ENCODE results near the gene SETD3. TPM values are rescaled to one million over a fixed set of nuclear protein-coding genes. Genes with fewer than 3 reads are reported as not detected.

SETD3 gene
- total RNA-seq, 1 experiment from 2014 or later = 51.5 TPM

- intact Hi-C loops (cut with micrococcal nuclease; ENCODE audit: unreplicated experiment) = no loop called here
- no peaks in the 10 kb centered on the region for H3K36me3 Mint-ChIP-seq (ENCODE audit: insufficient read depth, unreplicated experiment)
- H3K27me3 Mint-ChIP-seq (ENCODE audit: unreplicated experiment) = no peaks in the 10 kb centered on the region
- CTCF ChIA-PET = no interaction called here
- peaks cover 15% of the 10 kb centered on the region for H3K4me1 Mint-ChIP-seq (ENCODE audit: low read depth, unreplicated experiment)
- BruUV-seq (replicated peaks) = no TSS peak
- H3K27ac Mint-ChIP-seq (ENCODE audit: unreplicated experiment) = no peak overlapping the region
- TF ChIP-seq, protein P1, sequence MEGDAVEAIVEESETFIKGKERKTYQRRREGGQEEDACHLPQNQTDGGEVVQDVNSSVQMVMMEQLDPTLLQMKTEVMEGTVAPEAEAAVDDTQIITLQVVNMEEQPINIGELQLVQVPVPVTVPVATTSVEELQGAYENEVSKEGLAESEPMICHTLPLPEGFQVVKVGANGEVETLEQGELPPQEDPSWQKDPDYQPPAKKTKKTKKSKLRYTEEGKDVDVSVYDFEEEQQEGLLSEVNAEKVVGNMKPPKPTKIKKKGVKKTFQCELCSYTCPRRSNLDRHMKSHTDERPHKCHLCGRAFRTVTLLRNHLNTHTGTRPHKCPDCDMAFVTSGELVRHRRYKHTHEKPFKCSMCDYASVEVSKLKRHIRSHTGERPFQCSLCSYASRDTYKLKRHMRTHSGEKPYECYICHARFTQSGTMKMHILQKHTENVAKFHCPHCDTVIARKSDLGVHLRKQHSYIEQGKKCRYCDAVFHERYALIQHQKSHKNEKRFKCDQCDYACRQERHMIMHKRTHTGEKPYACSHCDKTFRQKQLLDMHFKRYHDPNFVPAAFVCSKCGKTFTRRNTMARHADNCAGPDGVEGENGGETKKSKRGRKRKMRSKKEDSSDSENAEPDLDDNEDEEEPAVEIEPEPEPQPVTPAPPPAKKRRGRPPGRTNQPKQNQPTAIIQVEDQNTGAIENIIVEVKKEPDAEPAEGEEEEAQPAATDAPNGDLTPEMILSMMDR (IDR thresholded peaks at IDR 0.05; ENCODE audit: unreplicated experiment) = no peak
- no peak overlapping the region for H3K4me3 Mint-ChIP-seq (ENCODE audit: low read depth, unreplicated experiment)
- DNase-seq = no peak
- H3K9me3 Mint-ChIP-seq (ENCODE audit: low read depth, unreplicated experiment) = no peaks in the 10 kb centered on the region
These were observed 11.6 kb downstream of the SETD3 start for GRCh38 chr14:99468836-99469592.

DNA sequence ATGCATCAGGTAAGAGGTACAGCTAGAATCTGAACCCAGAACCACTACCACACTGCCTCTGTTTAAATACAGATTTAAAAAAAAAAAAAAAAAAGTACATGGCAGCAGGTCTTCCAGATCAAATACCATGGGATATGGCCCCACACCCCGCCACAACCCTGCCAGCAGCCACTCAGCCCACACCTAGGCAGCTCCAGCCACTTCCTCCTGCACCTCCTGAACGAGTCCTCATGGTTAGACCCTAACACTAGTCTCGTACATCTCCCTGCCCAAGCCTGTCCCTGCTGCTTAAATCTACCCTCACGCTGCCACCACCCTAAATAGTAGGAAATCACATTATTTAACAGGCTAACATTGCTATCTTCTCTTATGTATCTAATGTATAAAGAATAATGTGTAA lies 12.6 kb downstream of the SETD3 start:
- BruUV-seq (replicated peaks) = no TSS peak
- Mint-ChIP-seq H3K27ac (ENCODE audit: unreplicated experiment) (no peak overlapping the region), H3K4me1 (ENCODE audit: low read depth, unreplicated experiment) (peaks cover 15% of the 10 kb centered on the region), H3K27me3 (ENCODE audit: unreplicated experiment) (no peaks in the 10 kb centered on the region), H3K9me3 (ENCODE audit: low read depth, unreplicated experiment) (no peaks in the 10 kb centered on the region), H3K36me3 (ENCODE audit: insufficient read depth, unreplicated experiment) (no peaks in the 10 kb centered on the region), H3K4me3 (ENCODE audit: low read depth, unreplicated experiment) (no peak overlapping the region)
- TF ChIP-seq, protein P1 (IDR thresholded peaks at IDR 0.05; ENCODE audit: unreplicated experiment) = no peak
- intact Hi-C loops (cut with micrococcal nuclease; ENCODE audit: unreplicated experiment) = no loop called here
- DNase-seq = no peak
- CTCF ChIA-PET = no interaction called here

DNA sequence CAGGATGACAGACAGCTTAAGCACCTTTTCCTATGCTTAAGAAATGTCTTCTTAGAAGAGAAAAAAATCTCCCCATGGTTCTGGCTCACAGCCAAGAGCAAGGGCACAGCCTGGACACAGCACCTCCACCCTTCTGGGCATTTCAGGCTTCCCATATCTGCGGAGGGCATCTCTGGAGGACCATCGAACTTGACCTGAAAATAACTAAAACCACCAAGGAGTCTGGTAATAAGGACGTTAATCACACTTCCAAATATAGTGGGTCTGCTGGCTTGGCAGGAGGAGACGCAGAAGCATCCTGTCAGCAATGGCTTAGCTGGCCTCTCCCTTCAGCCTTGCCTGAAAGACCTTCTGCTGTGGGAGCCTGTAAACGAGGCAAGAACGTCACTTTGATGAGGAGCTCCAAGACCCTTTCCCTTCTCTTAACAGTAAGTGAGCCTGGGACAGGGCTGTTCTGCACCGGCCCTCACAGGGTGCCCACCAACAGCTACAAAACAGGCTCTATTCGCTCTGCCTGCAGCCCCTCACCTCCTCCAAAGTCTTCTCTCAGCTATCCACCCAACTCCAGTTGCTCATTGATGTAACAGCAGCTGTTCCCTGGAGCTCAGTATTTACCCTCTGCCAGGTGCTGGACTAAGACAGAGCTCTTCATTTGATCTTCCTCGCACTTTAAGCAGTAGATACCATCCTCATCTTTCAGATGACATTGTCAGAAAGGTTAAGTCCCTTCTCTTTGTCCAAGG lies 13.2 kb downstream of the SETD3 start:
- CTCF ChIA-PET = no interaction called here
- Mint-ChIP-seq H3K4me1 (ENCODE audit: low read depth, unreplicated experiment) (peaks cover 16% of the 10 kb centered on the region), H3K4me3 (ENCODE audit: low read depth, unreplicated experiment) (no peak overlapping the region), H3K9me3 (ENCODE audit: low read depth, unreplicated experiment) (no peaks in the 10 kb centered on the region), H3K27me3 (ENCODE audit: unreplicated experiment) (no peaks in the 10 kb centered on the region), H3K36me3 (ENCODE audit: insufficient read depth, unreplicated experiment) (no peaks in the 10 kb centered on the region), H3K27ac (ENCODE audit: unreplicated experiment) (no peak overlapping the region)
- TF ChIP-seq, protein P1 (IDR thresholded peaks at IDR 0.05; ENCODE audit: unreplicated experiment) = no peak
- no TSS peak for BruUV-seq (replicated peaks)
- intact Hi-C loops (cut with micrococcal nuclease; ENCODE audit: unreplicated experiment) = no loop called here
- DNase-seq = no peak

DNA sequence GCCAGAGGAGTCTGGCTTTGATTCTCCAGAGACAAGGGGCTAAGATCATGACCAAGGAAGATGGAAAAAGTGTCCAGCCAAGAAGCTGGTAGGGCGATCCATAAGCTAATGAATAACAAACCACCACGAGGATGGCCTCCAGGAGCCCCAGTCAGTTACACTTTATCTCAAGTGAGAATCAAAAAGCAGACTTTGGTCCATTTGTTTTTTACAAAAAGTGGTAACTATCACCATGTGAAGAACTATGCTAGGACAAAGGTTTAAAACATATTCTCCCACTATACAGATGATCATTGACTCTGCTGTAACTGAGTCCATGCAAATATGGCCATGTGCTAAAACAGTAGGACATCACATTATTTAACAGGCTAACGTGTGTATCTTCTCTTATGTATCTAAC lies 13.9 kb downstream of the SETD3 start:
- TF ChIP-seq, protein P1 (IDR thresholded peaks at IDR 0.05; ENCODE audit: unreplicated experiment) = no peak
- intact Hi-C loops (cut with micrococcal nuclease; ENCODE audit: unreplicated experiment) = no loop called here
- CTCF ChIA-PET = no interaction called here
- BruUV-seq (replicated peaks) = no TSS peak
- H3K27me3 Mint-ChIP-seq (ENCODE audit: unreplicated experiment) = no peaks in the 10 kb centered on the region
- DNase-seq = no peak
- H3K9me3 Mint-ChIP-seq (ENCODE audit: low read depth, unreplicated experiment) = no peaks in the 10 kb centered on the region
- no peak overlapping the region for H3K27ac Mint-ChIP-seq (ENCODE audit: unreplicated experiment)
- no peaks in the 10 kb centered on the region for H3K36me3 Mint-ChIP-seq (ENCODE audit: insufficient read depth, unreplicated experiment)
- H3K4me3 Mint-ChIP-seq (ENCODE audit: low read depth, unreplicated experiment) = no peak overlapping the region
- peaks cover 23% of the 10 kb centered on the region for H3K4me1 Mint-ChIP-seq (ENCODE audit: low read depth, unreplicated experiment)
